SK-N-SH treated with all-trans-retinoic acid at 6 μM for 48 hours (cell line): ENCODE measurements around the gene FMN1.
A peak's percentile ranks its signal among the peaks of the same experiment; 100 is the strongest.

ENCODE experiments used
- ATAC-seq: fragments of 200-7000 bp; cut with Tn5 transposase; 3 replicates; pipeline ENCODE4 v1.9.1; 2020; ENCODE audit warnings: mild to moderate bottlenecking, moderate library complexity
- ARNTL ChIP-seq: fragments of 450-650 bp; formaldehyde crosslinking; IDR thresholded peaks from 2 replicates; pipeline ENCODE4 v1.5.0; 2020; ENCODE audit warnings: low read depth, mild to moderate bottlenecking, moderate library complexity, borderline replicate concordance
- CSDC2 ChIP-seq: fragments of 250-450 bp; sonication (Bioruptor Pico); IDR thresholded peaks from 2 replicates; pipeline ENCODE4 v1.5.0; 2020; ENCODE audit warnings: mild to moderate bottlenecking, moderate library complexity
- ESRRG ChIP-seq: fragments of 250-450 bp; sonication (Bioruptor Pico); IDR thresholded peaks from 2 replicates; pipeline ENCODE4 v1.6.1; 2021; ENCODE audit warnings: mild to moderate bottlenecking
- GLIS3 ChIP-seq: fragments of 250-450 bp; sonication (Bioruptor Pico); IDR thresholded peaks from 2 replicates; pipeline ENCODE4 v1.5.0; 2020; ENCODE audit warnings: mild to moderate bottlenecking, moderate library complexity
- ISL1 ChIP-seq: fragments of 250-450 bp; sonication (Bioruptor Pico); IDR thresholded peaks from 2 replicates; pipeline ENCODE4 v2.1.2; 2022; ENCODE audit warnings: mild to moderate bottlenecking, moderate library complexity
- OSR1 ChIP-seq: fragments of 250-450 bp; sonication (Bioruptor Pico); IDR thresholded peaks from 2 replicates; pipeline ENCODE4 v1.8.0; 2022; ENCODE audit warnings: moderate library complexity, mild to moderate bottlenecking, inconsistent platforms
- PATZ1 ChIP-seq: fragments of 250-450 bp; sonication (Bioruptor Pico); IDR thresholded peaks from 2 replicates; pipeline ENCODE4 v1.8.0; 2020; ENCODE audit warnings: mild to moderate bottlenecking, moderate library complexity, borderline replicate concordance
- PPARA ChIP-seq: fragments of 250-450 bp; sonication (Bioruptor Pico); IDR thresholded peaks from 2 replicates; pipeline ENCODE4 v1.5.0; 2020; ENCODE audit warnings: mild to moderate bottlenecking, borderline replicate concordance
- RARB ChIP-seq: fragments of 250-450 bp; sonication (Bioruptor Pico); IDR thresholded peaks from 2 replicates; pipeline ENCODE4 v1.8.0; 2021; ENCODE audit warnings: mild to moderate bottlenecking, moderate library complexity
- SNAI2 ChIP-seq: fragments of 250-450 bp; sonication (Bioruptor Pico); IDR thresholded peaks from 2 replicates; pipeline ENCODE4 v1.5.0; 2020; ENCODE audit warnings: mild to moderate bottlenecking, moderate library complexity
- TCF4 ChIP-seq: fragments of 250-450 bp; sonication (Bioruptor Pico); IDR thresholded peaks from 2 replicates; pipeline ENCODE4 v1.8.0; 2021; ENCODE audit warnings: mild to moderate bottlenecking, moderate library complexity, borderline replicate concordance
- TOX ChIP-seq: fragments of 250-450 bp; sonication (Bioruptor Pico); IDR thresholded peaks from 2 replicates; pipeline ENCODE4 v1.8.0; 2021; ENCODE audit warnings: mild to moderate bottlenecking, moderate library complexity, borderline replicate concordance
- ZC3H10 ChIP-seq: fragments of 250-450 bp; sonication (Bioruptor Pico); IDR thresholded peaks from 2 replicates; pipeline ENCODE4 v1.5.1; 2021; ENCODE audit warnings: mild to moderate bottlenecking, moderate library complexity
- ZFP3 ChIP-seq: fragments of 250-450 bp; sonication (Bioruptor Pico); IDR thresholded peaks from 2 replicates; pipeline ENCODE4 v1.5.0; 2020; ENCODE audit warnings: mild to moderate bottlenecking, moderate library complexity
- ZFP30 ChIP-seq: fragments of 450-650 bp; formaldehyde crosslinking; IDR thresholded peaks from 2 replicates; pipeline ENCODE4 v1.5.0; 2022; ENCODE audit warnings: mild to moderate bottlenecking, moderate library complexity
- ZNF565 ChIP-seq: fragments of 450-650 bp; formaldehyde crosslinking; conservative IDR thresholded peaks from 2 replicates; pipeline ENCODE4 v1.5.0; 2020; ENCODE audit warnings: low read depth, mild to moderate bottlenecking, moderate library complexity
- ZNF8 ChIP-seq: fragments of 450-650 bp; formaldehyde crosslinking; IDR thresholded peaks from 2 replicates; pipeline ENCODE4 v1.5.0; 2020; ENCODE audit warnings: mild to moderate bottlenecking, moderate library complexity
- TF ChIP-seq, protein P1 (sequence below): fragments of 250-450 bp; sonication (Bioruptor Pico); IDR thresholded peaks from 2 replicates; pipeline ENCODE4 v1.5.0; 2020; ENCODE audit warnings: mild to moderate bottlenecking, moderate library complexity
- TF ChIP-seq, protein P2 (sequence below): fragments of 250-450 bp; sonication (Bioruptor Pico); IDR thresholded peaks from 2 replicates; pipeline ENCODE4 v1.5.1; 2021; ENCODE audit warnings: mild to moderate bottlenecking, moderate library complexity
- TF ChIP-seq, protein P3 (sequence below): fragments of 250-450 bp; sonication (Bioruptor Pico); IDR thresholded peaks from 2 replicates; pipeline ENCODE4 v1.8.0; 2021; ENCODE audit warnings: low read depth, mild to moderate bottlenecking, moderate library complexity, borderline replicate concordance

FMN1 gene

GRCh38 chr15:33031324-33031821 lies 163.1 kb downstream of the FMN1 start:
- ATAC-seq: peak; percentile 15
- no peak for TF ChIP-seq ZFP30
- no peak for TF ChIP-seq ZFP3
- TF ChIP-seq ESRRG (CRISPR knock-in tag): no peak
- no peak for TF ChIP-seq ISL1 (CRISPR knock-in tag)
- TF ChIP-seq TOX (CRISPR knock-in tag): no peak
- TF ChIP-seq CSDC2 (CRISPR knock-in tag): no peak
- TF ChIP-seq, protein P1, sequence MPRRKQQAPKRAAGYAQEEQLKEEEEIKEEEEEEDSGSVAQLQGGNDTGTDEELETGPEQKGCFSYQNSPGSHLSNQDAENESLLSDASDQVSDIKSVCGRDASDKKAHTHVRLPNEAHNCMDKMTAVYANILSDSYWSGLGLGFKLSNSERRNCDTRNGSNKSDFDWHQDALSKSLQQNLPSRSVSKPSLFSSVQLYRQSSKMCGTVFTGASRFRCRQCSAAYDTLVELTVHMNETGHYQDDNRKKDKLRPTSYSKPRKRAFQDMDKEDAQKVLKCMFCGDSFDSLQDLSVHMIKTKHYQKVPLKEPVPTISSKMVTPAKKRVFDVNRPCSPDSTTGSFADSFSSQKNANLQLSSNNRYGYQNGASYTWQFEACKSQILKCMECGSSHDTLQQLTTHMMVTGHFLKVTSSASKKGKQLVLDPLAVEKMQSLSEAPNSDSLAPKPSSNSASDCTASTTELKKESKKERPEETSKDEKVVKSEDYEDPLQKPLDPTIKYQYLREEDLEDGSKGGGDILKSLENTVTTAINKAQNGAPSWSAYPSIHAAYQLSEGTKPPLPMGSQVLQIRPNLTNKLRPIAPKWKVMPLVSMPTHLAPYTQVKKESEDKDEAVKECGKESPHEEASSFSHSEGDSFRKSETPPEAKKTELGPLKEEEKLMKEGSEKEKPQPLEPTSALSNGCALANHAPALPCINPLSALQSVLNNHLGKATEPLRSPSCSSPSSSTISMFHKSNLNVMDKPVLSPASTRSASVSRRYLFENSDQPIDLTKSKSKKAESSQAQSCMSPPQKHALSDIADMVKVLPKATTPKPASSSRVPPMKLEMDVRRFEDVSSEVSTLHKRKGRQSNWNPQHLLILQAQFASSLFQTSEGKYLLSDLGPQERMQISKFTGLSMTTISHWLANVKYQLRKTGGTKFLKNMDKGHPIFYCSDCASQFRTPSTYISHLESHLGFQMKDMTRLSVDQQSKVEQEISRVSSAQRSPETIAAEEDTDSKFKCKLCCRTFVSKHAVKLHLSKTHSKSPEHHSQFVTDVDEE (CRISPR knock-in tag): no peak
- no peak for TF ChIP-seq SNAI2 (CRISPR knock-in tag)
- TF ChIP-seq ZC3H10 (CRISPR knock-in tag): no peak
- TF ChIP-seq, protein P2, sequence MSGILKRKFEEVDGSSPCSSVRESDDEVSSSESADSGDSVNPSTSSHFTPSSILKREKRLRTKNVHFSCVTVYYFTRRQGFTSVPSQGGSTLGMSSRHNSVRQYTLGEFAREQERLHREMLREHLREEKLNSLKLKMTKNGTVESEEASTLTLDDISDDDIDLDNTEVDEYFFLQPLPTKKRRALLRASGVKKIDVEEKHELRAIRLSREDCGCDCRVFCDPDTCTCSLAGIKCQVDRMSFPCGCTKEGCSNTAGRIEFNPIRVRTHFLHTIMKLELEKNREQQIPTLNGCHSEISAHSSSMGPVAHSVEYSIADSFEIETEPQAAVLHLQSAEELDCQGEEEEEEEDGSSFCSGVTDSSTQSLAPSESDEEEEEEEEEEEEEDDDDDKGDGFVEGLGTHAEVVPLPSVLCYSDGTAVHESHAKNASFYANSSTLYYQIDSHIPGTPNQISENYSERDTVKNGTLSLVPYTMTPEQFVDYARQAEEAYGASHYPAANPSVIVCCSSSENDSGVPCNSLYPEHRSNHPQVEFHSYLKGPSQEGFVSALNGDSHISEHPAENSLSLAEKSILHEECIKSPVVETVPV (CRISPR knock-in tag): no peak
- TF ChIP-seq ARNTL (CRISPR knock-in tag): no peak

- TF ChIP-seq ZNF8 (CRISPR knock-in tag) (no peak), OSR1 (CRISPR knock-in tag) (no peak), SNAI2 (CRISPR knock-in tag) (no peak), ZC3H10 (CRISPR knock-in tag) (no peak), RARB (no peak), PPARA (CRISPR knock-in tag) (no peak), CSDC2 (CRISPR knock-in tag) (no peak), GLIS3 (CRISPR knock-in tag) (no peak), TCF4 (no peak), ARNTL (CRISPR knock-in tag) (no peak), ZNF565 (no peak), PATZ1 (CRISPR knock-in tag) (no peak)
- TF ChIP-seq, protein P1 (CRISPR knock-in tag): no peak
- TF ChIP-seq, protein P3, sequence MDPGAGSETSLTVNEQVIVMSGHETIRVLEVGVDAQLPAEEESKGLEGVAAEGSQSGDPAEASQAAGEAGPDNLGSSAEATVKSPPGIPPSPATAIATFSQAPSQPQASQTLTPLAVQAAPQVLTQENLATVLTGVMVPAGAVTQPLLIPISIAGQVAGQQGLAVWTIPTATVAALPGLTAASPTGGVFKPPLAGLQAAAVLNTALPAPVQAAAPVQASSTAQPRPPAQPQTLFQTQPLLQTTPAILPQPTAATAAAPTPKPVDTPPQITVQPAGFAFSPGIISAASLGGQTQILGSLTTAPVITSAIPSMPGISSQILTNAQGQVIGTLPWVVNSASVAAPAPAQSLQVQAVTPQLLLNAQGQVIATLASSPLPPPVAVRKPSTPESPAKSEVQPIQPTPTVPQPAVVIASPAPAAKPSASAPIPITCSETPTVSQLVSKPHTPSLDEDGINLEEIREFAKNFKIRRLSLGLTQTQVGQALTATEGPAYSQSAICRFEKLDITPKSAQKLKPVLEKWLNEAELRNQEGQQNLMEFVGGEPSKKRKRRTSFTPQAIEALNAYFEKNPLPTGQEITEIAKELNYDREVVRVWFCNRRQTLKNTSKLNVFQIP (CRISPR knock-in tag): no peak
- TF ChIP-seq, protein P2 (CRISPR knock-in tag): no peak
- no peak for ATAC-seq
Measured at GRCh38 chr15:33030315-33030714, 164.2 kb downstream of the FMN1 start.
